Ishikawa (cell line): ENCODE measurements around the gene MARVELD1.

Source experiments
- CEBPB ChIP-seq: IDR thresholded peaks from 2 replicates; pipeline ENCODE4 v1.6.1; 2012
- CREB1 ChIP-seq: IDR thresholded peaks from 2 replicates; pipeline ENCODE4 v1.6.1; 2012; ENCODE audit warnings: low read depth
- EGR1 ChIP-seq: IDR thresholded peaks from 2 replicates; pipeline ENCODE4 v1.6.1; 2012
- EP300 ChIP-seq: IDR thresholded peaks from 2 replicates; pipeline ENCODE4 v1.6.1; 2012; ENCODE audit warnings: borderline replicate concordance
- FOXM1 ChIP-seq: IDR thresholded peaks from 2 replicates; pipeline ENCODE4 v1.6.1; 2012; ENCODE audit warnings: low read depth, borderline replicate concordance
- MAX ChIP-seq: IDR thresholded peaks from 2 replicates; pipeline ENCODE4 v1.6.1; 2012
- NFIC ChIP-seq: IDR thresholded peaks from 2 replicates; pipeline ENCODE4 v1.6.1; 2012
- RAD21 ChIP-seq: IDR thresholded peaks from 2 replicates; pipeline ENCODE4 v1.6.1; 2012; ENCODE audit warnings: low read depth
- TAF1 ChIP-seq: IDR thresholded peaks from 2 replicates; pipeline ENCODE4 v1.6.1; 2012; ENCODE audit warnings: low read depth, mild to moderate bottlenecking
- TCF12 ChIP-seq: IDR thresholded peaks from 2 replicates; pipeline ENCODE4 v1.6.1; 2012; ENCODE audit warnings: low read depth
- TEAD4 ChIP-seq: IDR thresholded peaks from 2 replicates; pipeline ENCODE4 v1.6.1; 2012
- USF1 ChIP-seq: IDR thresholded peaks from 2 replicates; pipeline ENCODE4 v1.6.1; 2012
- YY1 ChIP-seq: IDR thresholded peaks from 2 replicates; pipeline ENCODE4 v1.6.1; 2012; ENCODE audit warnings: low read depth
- ZBTB7A ChIP-seq: IDR thresholded peaks from 2 replicates; pipeline ENCODE4 v1.6.1; 2012; ENCODE audit warnings: low read depth
- TF ChIP-seq, protein P1 (sequence below): IDR thresholded peaks from 2 replicates; pipeline ENCODE4 v1.6.1; 2012; ENCODE audit warnings: low read depth, mild to moderate bottlenecking

The MARVELD1 gene

DNA sequence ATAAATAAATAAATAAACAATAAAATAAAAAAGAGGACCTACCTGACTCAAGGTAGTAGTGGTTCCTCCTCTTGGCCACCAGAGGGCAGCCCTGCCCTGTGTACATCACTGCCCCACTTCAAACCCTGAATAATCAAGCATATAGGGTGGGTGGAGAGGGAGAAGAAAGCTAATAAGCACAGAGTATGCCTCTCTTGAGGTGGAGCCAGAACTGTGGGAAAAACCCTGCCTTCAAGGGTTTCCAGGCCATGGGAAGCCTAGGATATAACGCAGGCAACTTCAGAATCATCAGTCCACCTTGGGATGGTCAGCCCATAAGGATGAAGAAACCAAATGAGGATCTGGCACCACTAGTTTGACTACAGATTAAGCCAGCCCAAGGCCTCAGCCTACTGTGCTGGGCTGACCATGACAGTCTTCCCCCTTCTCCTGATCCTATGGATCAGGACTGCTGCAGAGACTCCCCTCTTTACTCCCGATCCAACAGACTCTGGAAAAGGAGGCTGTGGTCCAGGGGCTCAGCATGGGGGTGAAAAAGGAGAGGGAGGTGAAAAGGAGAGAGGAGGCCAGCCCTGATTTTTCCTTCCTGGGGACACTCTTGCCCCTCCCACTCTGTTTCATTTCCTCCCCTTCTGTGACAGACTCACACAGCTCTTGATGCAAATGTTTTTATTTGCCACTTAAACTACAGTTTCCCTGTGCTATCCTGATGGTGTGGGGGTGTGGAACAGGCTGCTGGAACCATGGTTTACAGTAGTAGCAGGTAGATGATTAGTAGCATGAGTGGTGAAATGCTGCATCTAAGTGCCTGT is 36.6 kb upstream of the MARVELD1 start:
- TF ChIP-seq ZBTB7A, result no peak
- TF ChIP-seq RAD21, result peak; percentile 85

GRCh38 chr10:97679594-97679993 is 33.9 kb upstream of the MARVELD1 start:
- TF ChIP-seq NFIC, result no peak
- TF ChIP-seq USF1, result no peak
- no peak for TF ChIP-seq FOXM1
- no peak for TF ChIP-seq CREB1
- no peak for TF ChIP-seq EP300
- TF ChIP-seq RAD21, result no peak
- TF ChIP-seq YY1, result no peak
- TF ChIP-seq, protein P1, sequence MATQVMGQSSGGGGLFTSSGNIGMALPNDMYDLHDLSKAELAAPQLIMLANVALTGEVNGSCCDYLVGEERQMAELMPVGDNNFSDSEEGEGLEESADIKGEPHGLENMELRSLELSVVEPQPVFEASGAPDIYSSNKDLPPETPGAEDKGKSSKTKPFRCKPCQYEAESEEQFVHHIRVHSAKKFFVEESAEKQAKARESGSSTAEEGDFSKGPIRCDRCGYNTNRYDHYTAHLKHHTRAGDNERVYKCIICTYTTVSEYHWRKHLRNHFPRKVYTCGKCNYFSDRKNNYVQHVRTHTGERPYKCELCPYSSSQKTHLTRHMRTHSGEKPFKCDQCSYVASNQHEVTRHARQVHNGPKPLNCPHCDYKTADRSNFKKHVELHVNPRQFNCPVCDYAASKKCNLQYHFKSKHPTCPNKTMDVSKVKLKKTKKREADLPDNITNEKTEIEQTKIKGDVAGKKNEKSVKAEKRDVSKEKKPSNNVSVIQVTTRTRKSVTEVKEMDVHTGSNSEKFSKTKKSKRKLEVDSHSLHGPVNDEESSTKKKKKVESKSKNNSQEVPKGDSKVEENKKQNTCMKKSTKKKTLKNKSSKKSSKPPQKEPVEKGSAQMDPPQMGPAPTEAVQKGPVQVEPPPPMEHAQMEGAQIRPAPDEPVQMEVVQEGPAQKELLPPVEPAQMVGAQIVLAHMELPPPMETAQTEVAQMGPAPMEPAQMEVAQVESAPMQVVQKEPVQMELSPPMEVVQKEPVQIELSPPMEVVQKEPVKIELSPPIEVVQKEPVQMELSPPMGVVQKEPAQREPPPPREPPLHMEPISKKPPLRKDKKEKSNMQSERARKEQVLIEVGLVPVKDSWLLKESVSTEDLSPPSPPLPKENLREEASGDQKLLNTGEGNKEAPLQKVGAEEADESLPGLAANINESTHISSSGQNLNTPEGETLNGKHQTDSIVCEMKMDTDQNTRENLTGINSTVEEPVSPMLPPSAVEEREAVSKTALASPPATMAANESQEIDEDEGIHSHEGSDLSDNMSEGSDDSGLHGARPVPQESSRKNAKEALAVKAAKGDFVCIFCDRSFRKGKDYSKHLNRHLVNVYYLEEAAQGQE, result no peak
- no peak for TF ChIP-seq MAX
- TF ChIP-seq EGR1, result no peak

- TF ChIP-seq CREB1, result no peak
- no peak for TF ChIP-seq EP300
Measured at GRCh38 chr10:97682042-97682441, 31.5 kb upstream of the MARVELD1 start.

GRCh38 chr10:97683556-97684367 is 29.8 kb upstream of the MARVELD1 start:
- TF ChIP-seq CEBPB, result no peak
- TF ChIP-seq EP300, result no peak
- TF ChIP-seq, protein P1, result no peak
- TF ChIP-seq FOXM1, result no peak
- no peak for TF ChIP-seq ZBTB7A
- TF ChIP-seq MAX, result no peak
- no peak for TF ChIP-seq CREB1
- no peak for TF ChIP-seq TAF1
- no peak for TF ChIP-seq TCF12
- TF ChIP-seq YY1, result no peak
- TF ChIP-seq USF1, result no peak
- TF ChIP-seq NFIC, result no peak

DNA sequence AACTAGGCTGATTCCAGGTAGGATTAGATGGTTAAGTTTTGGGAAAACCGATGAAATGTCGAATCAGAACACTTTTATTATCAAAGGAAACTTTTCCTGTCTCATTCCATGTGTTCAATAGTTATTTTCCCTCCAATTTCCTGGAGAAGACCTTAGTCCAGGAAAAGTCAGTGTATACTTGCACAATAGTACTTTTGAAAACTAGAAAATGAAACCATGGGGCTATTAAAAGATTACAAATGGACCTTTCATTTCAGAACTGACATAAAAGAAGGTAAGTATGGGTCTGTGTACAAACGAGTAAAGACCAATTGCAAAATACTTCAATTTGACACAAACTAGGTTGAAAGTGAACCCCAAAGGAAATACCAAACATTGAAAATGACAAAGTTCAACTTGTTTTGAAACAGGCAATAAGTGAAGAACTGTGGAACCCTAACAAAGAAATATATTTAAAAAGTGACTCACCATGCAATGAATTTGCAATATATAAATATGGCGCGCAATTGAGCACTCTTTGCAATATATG is 28.6 kb upstream of the MARVELD1 start:
- TF ChIP-seq NFIC (no peak), TAF1 (no peak), RAD21 (no peak), MAX (no peak), CEBPB (no peak), ZBTB7A (no peak), FOXM1 (no peak), TEAD4 (no peak), USF1 (no peak), EP300 (no peak), CREB1 (no peak), TCF12 (no peak), YY1 (no peak), EGR1 (no peak)
- TF ChIP-seq, protein P1, result no peak
